OCI-LY3 (cell line): Measurements from ENCODE around the gene DEGS1.

Experiments
- H2AFZ ChIP-seq: fragments of 200-600, 300-600 bp; shearing (Covaris generic); 2 replicates; pipeline ENCODE4 v1.6.0; 2014; ENCODE audit warnings: antibody characterized with exemption, low read depth, low read length
- H3K27ac ChIP-seq: fragments of 200-600, 300-600 bp; sonication (generic); 2 replicates; pipeline ENCODE4 v1.5.1; 2014; ENCODE audit warnings: mild to moderate bottlenecking, low read length, moderate library complexity, mixed read lengths
- H3K27me3 ChIP-seq: fragments of 200-600, 300-600 bp; sonication (generic); 2 replicates; pipeline ENCODE4 v1.6.1; 2014; ENCODE audit warnings: low read depth, low read length, mixed read lengths
- H3K36me3 ChIP-seq: fragments of 200-600, 300-600 bp; sonication (generic); replicated peaks from 2 replicates; pipeline ENCODE3; 2014; ENCODE audit warnings: low read depth, low read length, mixed read lengths
- H3K4me1 ChIP-seq: fragments of 300-600, 200-600 bp; sonication (generic); 2 replicates; pipeline ENCODE4 v1.6.1; 2014; ENCODE audit warnings: low read length, mixed read lengths
- H3K4me2 ChIP-seq: fragments of 200-600, 300-600 bp; sonication (generic); 2 replicates; pipeline ENCODE4 v1.6.1; 2014; ENCODE audit warnings: low read length, mixed read lengths
- H3K4me3 ChIP-seq: fragments of 300-600, 200-600 bp; sonication (generic); 2 replicates; pipeline ENCODE4 v1.5.1; 2014; ENCODE audit warnings: antibody characterized with exemption, mild to moderate bottlenecking, low read length, moderate library complexity
- H3K79me2 ChIP-seq: fragments of 300-600, 200-600 bp; shearing (Covaris generic); 2 replicates; pipeline ENCODE4 v1.6.1; 2014; ENCODE audit warnings: mild to moderate bottlenecking, low read length, mixed read lengths
- H3K9ac ChIP-seq: fragments of 300-600, 200-600 bp; shearing (Covaris generic); 2 replicates; pipeline ENCODE4 v1.6.0; 2014; ENCODE audit warnings: mild to moderate bottlenecking, low read length, moderate library complexity
- H3K9me3 ChIP-seq: fragments of 200-600, 300-600 bp; shearing (Covaris generic); 2 replicates; pipeline ENCODE4 v1.6.1; 2014; ENCODE audit warnings: low read length, mixed read lengths; ENCODE audit not compliant: insufficient read depth
- H4K20me1 ChIP-seq: fragments of 200-600, 300-600 bp; sonication (generic); 2 replicates; pipeline ENCODE4 v1.6.1; 2016; ENCODE audit warnings: low read length, mixed read lengths; ENCODE audit not compliant: insufficient read depth
- EZH2phosphoT487 ChIP-seq: fragments of 200-600 bp; shearing (Covaris generic); IDR thresholded peaks from 2 replicates; pipeline ENCODE4 v1.6.1; 2018; ENCODE audit warnings: antibody characterized with exemption, mixed run types, low read depth
- TF ChIP-seq, protein P1 (sequence below): fragments of 200-600, 300-600 bp; sonication (generic); IDR thresholded peaks from 2 replicates; pipeline ENCODE4 v1.5.1; 2014; ENCODE audit warnings: antibody characterized with exemption, low read length, low read depth

DEGS1 gene

DNA sequence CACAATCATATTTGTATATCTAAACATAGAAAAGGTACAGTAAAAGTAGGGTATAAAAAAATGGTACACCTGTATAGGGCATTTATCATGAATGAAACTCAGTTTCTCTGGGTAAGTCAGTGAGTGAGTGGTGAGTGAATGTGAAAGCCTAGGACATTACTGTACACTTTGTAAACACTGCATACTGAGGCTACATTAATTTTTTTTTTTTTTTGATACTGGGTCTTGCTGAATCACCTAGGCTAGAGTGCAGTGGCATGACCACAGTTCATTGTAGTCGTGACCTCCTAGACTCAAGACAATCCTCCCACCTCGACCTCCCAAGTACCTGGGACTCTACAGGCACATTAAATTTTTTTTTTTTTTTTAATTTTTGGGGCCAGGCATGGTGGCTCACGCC is 41.3 kb upstream of the DEGS1 start:
- Histone ChIP-seq H3K4me1 (peaks cover 10% of the 10 kb centered on the region), H3K9me3 (no peaks in the 10 kb centered on the region), H3K4me2 (no peak overlapping the region), H3K79me2 (no peaks in the 10 kb centered on the region), H3K27me3 (no peaks in the 10 kb centered on the region), H4K20me1 (no peaks in the 10 kb centered on the region), H3K4me3 (no peak overlapping the region), H3K27ac (no peak overlapping the region), H3K9ac (no peak overlapping the region), H3K36me3 (peaks cover 7% of the 10 kb centered on the region), H2AFZ (no peak overlapping the region)
- TF ChIP-seq, protein P1, sequence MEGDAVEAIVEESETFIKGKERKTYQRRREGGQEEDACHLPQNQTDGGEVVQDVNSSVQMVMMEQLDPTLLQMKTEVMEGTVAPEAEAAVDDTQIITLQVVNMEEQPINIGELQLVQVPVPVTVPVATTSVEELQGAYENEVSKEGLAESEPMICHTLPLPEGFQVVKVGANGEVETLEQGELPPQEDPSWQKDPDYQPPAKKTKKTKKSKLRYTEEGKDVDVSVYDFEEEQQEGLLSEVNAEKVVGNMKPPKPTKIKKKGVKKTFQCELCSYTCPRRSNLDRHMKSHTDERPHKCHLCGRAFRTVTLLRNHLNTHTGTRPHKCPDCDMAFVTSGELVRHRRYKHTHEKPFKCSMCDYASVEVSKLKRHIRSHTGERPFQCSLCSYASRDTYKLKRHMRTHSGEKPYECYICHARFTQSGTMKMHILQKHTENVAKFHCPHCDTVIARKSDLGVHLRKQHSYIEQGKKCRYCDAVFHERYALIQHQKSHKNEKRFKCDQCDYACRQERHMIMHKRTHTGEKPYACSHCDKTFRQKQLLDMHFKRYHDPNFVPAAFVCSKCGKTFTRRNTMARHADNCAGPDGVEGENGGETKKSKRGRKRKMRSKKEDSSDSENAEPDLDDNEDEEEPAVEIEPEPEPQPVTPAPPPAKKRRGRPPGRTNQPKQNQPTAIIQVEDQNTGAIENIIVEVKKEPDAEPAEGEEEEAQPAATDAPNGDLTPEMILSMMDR, result no peak
- no peak for TF ChIP-seq EZH2phosphoT487

GRCh38 chr1:224149709-224150108 is 33.3 kb upstream of the DEGS1 start:
- no peaks in the 10 kb centered on the region for H3K9me3 ChIP-seq
- no peak overlapping the region for H3K4me2 ChIP-seq

DNA sequence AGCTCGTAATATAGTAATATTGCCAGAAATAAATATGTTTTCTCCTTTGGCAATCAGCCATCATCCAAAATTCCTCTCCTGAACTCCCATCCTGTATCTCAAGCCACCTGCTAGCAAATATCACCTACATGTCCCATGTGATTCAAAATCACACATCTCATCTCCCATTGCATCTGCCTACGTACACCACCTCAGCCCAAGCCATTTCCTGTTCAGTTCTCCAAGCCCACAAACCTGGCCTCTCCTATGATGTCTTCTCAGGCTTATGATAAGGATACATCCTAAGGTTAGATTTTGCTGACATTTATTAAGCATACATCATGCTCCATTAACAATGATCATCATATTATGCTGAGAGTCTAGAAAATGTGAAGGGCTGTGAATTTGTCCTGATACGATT is 31.9 kb upstream of the DEGS1 start:
- peaks cover 4% of the 10 kb centered on the region; the same call in 1 of the 2 replicates for H4K20me1 ChIP-seq
- H3K79me2 ChIP-seq, result no peaks in the 10 kb centered on the region
- no peak overlapping the region for H3K27ac ChIP-seq
- no peak overlapping the region for H2AFZ ChIP-seq
- TF ChIP-seq, protein P1, result no peak
- no peak for TF ChIP-seq EZH2phosphoT487
- H3K9me3 ChIP-seq, result no peaks in the 10 kb centered on the region
- H3K4me2 ChIP-seq, result no peak overlapping the region
- H3K4me1 ChIP-seq, result no peaks in the 10 kb centered on the region
- H3K27me3 ChIP-seq, result no peaks in the 10 kb centered on the region
- H3K36me3 ChIP-seq, result peaks cover 27% of the 10 kb centered on the region
- H3K9ac ChIP-seq, result no peak overlapping the region
- H3K4me3 ChIP-seq, result no peak overlapping the region

More at GRCh38 chr1:224149709-224150108, 33.3 kb upstream of the DEGS1 start:
- Histone ChIP-seq H3K9ac (no peak overlapping the region), H3K4me3 (no peak overlapping the region), H3K36me3 (peaks cover 21% of the 10 kb centered on the region), H2AFZ (no peak overlapping the region), H3K27ac (no peak overlapping the region), H3K4me1 (no peaks in the 10 kb centered on the region), H4K20me1 (peaks cover 4% of the 10 kb centered on the region; the same call in 1 of the 2 replicates), H3K27me3 (no peaks in the 10 kb centered on the region), H3K79me2 (no peaks in the 10 kb centered on the region)
- no peak for TF ChIP-seq EZH2phosphoT487
- TF ChIP-seq, protein P1, result no peak

DNA sequence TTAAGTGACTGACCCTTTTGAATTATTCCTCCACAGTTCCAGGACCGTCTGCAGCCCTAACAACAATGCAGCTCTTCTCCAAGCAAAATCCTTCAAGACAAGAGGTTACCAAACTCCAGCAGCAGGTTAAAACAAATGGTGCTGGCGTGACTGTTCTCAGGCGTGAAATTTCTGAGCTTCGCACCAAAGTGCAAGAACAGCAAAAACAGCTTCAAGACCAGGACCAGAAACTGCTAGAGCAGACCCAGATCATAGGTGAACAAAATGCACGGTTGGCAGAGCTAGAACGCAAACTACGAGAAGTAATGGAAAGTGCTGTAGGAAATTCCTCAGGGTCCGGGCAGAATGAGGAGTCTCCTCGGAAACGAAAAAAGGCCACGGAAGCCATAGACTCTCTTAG is 25.7 kb upstream of the DEGS1 start:
- Histone ChIP-seq H4K20me1 (no peaks in the 10 kb centered on the region), H3K4me3 (no peak overlapping the region), H3K9ac (no peak overlapping the region), H3K79me2 (no peaks in the 10 kb centered on the region), H3K27me3 (no peaks in the 10 kb centered on the region), H3K9me3 (no peaks in the 10 kb centered on the region), H3K4me2 (no peak overlapping the region), H3K27ac (no peak overlapping the region), H3K36me3 (peaks cover 46% of the 10 kb centered on the region), H2AFZ (no peak overlapping the region), H3K4me1 (no peaks in the 10 kb centered on the region)
- no peak for TF ChIP-seq EZH2phosphoT487
- TF ChIP-seq, protein P1, result no peak
